ENCODE results near the gene TRAPPC12. TPM values are rescaled to one million over a fixed set of nuclear protein-coding genes. Genes with fewer than 3 reads are reported as not detected.

TRAPPC12 gene
- total RNA-seq, 4 donors from 2014 or later: 36.6 to 57.4 (median 53.1) TPM

GRCh38 chr2:3518496-3519254 lies 139.2 kb downstream of the TRAPPC12 start:
- in situ Hi-C loops (cut with MboI; ENCODE audit: low sequenced_read_pairs in 4 of 4) (loop anchor here in 1 of 4 donors (10.0 kb wide), 1 partner anchor 56 kb away; the partner anchor contains the start of gene RPS7), intact Hi-C loops (cut with DNase I; ENCODE audit: low total_unique reads) (loop anchor here (1.0 to 5.0 kb wide), 4 partner anchors 40 to 139 kb away; partner anchors contain the start of genes RNASEH1, RPS7 and TRAPPC12)

GRCh38 chr2:3519255-3520205 lies 140.0 kb downstream of the TRAPPC12 start, which contains the start of gene ADI1:
TSS of gene ADI1 (minus strand) at chr2:3519531. CDS start at chr2:3519487, 44 bp downstream.
- Histone ChIP-seq H3K9me3 (no peaks in the 10 kb centered on the region), H3K4me3 (peak within 1 kb of the TSS; percentile 79 to 98 (median 90)), H3K27ac (peak within 1 kb of the TSS; percentile 96 to 99 (median 97)), H3K36me3 (no peaks in the 10 kb centered on the region), H3K4me1 (peaks cover 26 to 31% of the 10 kb centered on the region in 2 donors), H3K27me3 (no peaks in the 10 kb centered on the region)
- in situ Hi-C loops (cut with MboI; ENCODE audit: low sequenced_read_pairs in 4 of 4) (loop anchor here in 1 of 4 donors (10.0 kb wide), 1 partner anchor 55 kb away; the partner anchor contains the start of gene RPS7), intact Hi-C loops (cut with DNase I; ENCODE audit: low total_unique reads) (loop anchor here (1.0 to 5.0 kb wide), 2 partner anchors 58 to 140 kb away; partner anchors contain the start of genes RPS7 and TRAPPC12)
- DNase-seq (peak; percentile 52 to 72), ATAC-seq (peak; percentile 68 to 74)
- no peak for TF ChIP-seq CTCF (IDR thresholded peaks at IDR 0.05 in 4 of 5, conservative IDR thresholded peaks at IDR 0.05 in 1 of 5)
- peak; percentile 52 to 84 for TF ChIP-seq POLR2A (IDR thresholded peaks at IDR 0.05)

More at GRCh38 chr2:3518496-3519254, 139.2 kb downstream of the TRAPPC12 start:
- peak; percentile 98 for DNase-seq
- TF ChIP-seq POLR2A (IDR thresholded peaks at IDR 0.05): peak; percentile 81 to 83
- TF ChIP-seq CTCF (IDR thresholded peaks at IDR 0.05 in 4 of 5, conservative IDR thresholded peaks at IDR 0.05 in 1 of 5): no peak
- H3K4me3 ChIP-seq: peak overlapping the region; percentile 79 to 98 (median 90)
- H3K4me1 ChIP-seq: peaks cover 26 to 30% of the 10 kb centered on the region in 2 donors
- no peaks in the 10 kb centered on the region for H3K9me3 ChIP-seq
- H3K27ac ChIP-seq: peak overlapping the region; percentile 96 to 99 (median 97)
- ATAC-seq: peak; percentile 85 to 89
- peaks cover 0 to 2% of the 10 kb centered on the region in 2 donors for H3K36me3 ChIP-seq
- H3K27me3 ChIP-seq: no peaks in the 10 kb centered on the region

- ATAC-seq: no peak
- no peaks in the 10 kb centered on the region for H3K27me3 ChIP-seq
- peak overlapping the region in 1 of 4 donors; percentile 29 for H3K27ac ChIP-seq
- H3K4me3 ChIP-seq: no peak overlapping the region
- no peaks in the 10 kb centered on the region for H3K36me3 ChIP-seq
- TF ChIP-seq POLR2A (IDR thresholded peaks at IDR 0.05): no peak
- TF ChIP-seq CTCF (IDR thresholded peaks at IDR 0.05 in 4 of 5, conservative IDR thresholded peaks at IDR 0.05 in 1 of 5): no peak
- H3K9me3 ChIP-seq: no peaks in the 10 kb centered on the region
- in situ Hi-C loops (cut with MboI; ENCODE audit: low sequenced_read_pairs in 4 of 4) (no loop called here), intact Hi-C loops (cut with DNase I; ENCODE audit: low total_unique reads) (no loop called here)
- H3K4me1 ChIP-seq: peaks cover 33 to 39% of the 10 kb centered on the region in 2 donors
- no peak for DNase-seq
These were observed 141.1 kb downstream of the TRAPPC12 start for GRCh38 chr2:3520591-3520990.

- no peak for TF ChIP-seq POLR2A (IDR thresholded peaks at IDR 0.05)
- no peak for TF ChIP-seq CTCF (IDR thresholded peaks at IDR 0.05 in 4 of 5, conservative IDR thresholded peaks at IDR 0.05 in 1 of 5)
- Histone ChIP-seq H3K4me3 (no peak overlapping the region), H3K4me1 (peaks cover 23 to 29% of the 10 kb centered on the region in 2 donors), H3K9me3 (no peaks in the 10 kb centered on the region), H3K27me3 (no peaks in the 10 kb centered on the region), H3K36me3 (no peaks in the 10 kb centered on the region), H3K27ac (peak overlapping the region in 1 of 4 donors; percentile 29)
- ATAC-seq: no peak
- intact Hi-C loops (cut with DNase I; ENCODE audit: low total_unique reads): no loop called here
- no peak for DNase-seq
- in situ Hi-C loops (cut with MboI; ENCODE audit: low sequenced_read_pairs in 4 of 4): no loop called here
These were observed 143.5 kb downstream of the TRAPPC12 start for GRCh38 chr2:3522961-3523421.
